Suprapubic skin (tissue), 4 donors: ENCODE results near the gene LETM1. TPM values are rescaled to one million over a fixed set of nuclear protein-coding genes. Genes with fewer than 3 reads are reported as not detected.

ENCODE experiments used
- DNase-seq, 2 donors: peaks; one replicate each; pipeline ENCODE4 v3.0.0-alpha.2; 2019; ENCODE audit warnings: low spot score in 2 of 2
- H3K27ac ChIP-seq: fragments of 200-600 bp; sonication (generic); one replicate; pipeline ENCODE4 v1.5.1; 2019
- H3K27me3 ChIP-seq: fragments of 200-600 bp; sonication (generic); one replicate; pipeline ENCODE4 v1.5.1; 2019
- H3K36me3 ChIP-seq: fragments of 200-600 bp; sonication (generic); one replicate; pipeline ENCODE4 v1.5.1; 2019
- H3K4me1 ChIP-seq: fragments of 200-600 bp; sonication (generic); one replicate; pipeline ENCODE4 v1.5.1; 2019
- H3K4me3 ChIP-seq: fragments of 200-600 bp; sonication (generic); one replicate; pipeline ENCODE4 v1.5.1; 2019; ENCODE audit warnings: mild to moderate bottlenecking
- H3K9me3 ChIP-seq: fragments of 200-600 bp; sonication (generic); one replicate; pipeline ENCODE4 v1.5.1; 2019
- EP300 ChIP-seq: sonication (generic); formaldehyde crosslinking; IDR thresholded peaks from one replicate; pipeline ENCODE4 v1.6.1; 2017; ENCODE audit warnings: antibody characterized with exemption
- POLR2A ChIP-seq, 2 donors: fragments of 450-650 bp; IDR thresholded peaks; one replicate each; pipeline ENCODE4 v1.6.1; 2017; ENCODE audit warnings: antibody characterized with exemption in 2 of 2, mild to moderate bottlenecking in 2 of 2, moderate library complexity in 2 of 2
- POLR2AphosphoS5 ChIP-seq, 3 donors: sonication (generic); formaldehyde crosslinking; IDR thresholded peaks; one replicate each; pipeline ENCODE4 v1.6.1; 2017; ENCODE audit warnings: antibody characterized with exemption in 3 of 3
- WGBS: methylation state at CpG from one replicate; pipeline ENCODE4 v1.1.5; 2018; 5-methylcytosine and 5-hydroxymethylcytosine counted together
- total RNA-seq, 4 donors: library from RNA; depleted of rRNA; stranded (reverse); fragments of >200 nt; gene quantifications; one replicate each; pipeline ENCODE4 v1.1.0, GENCODE V29; 2016
- TF ChIP-seq, protein P1 (sequence below), 2 donors: fragments of 200-600 bp in 1 of 2; fragments of 450-650 bp in 1 of 2; sonication (generic) in 1 of 2; IDR thresholded peaks; one replicate each; pipeline ENCODE4 v1.5.1; 2016 to 2019; ENCODE audit warnings: antibody characterized with exemption in 2 of 2, mild to moderate bottlenecking in 1 of 2, moderate library complexity in 1 of 2

The LETM1 gene
- total RNA-seq, 4 donors from 2014 or later, result 64.0 to 73.5 (median 65.2) TPM

DNA sequence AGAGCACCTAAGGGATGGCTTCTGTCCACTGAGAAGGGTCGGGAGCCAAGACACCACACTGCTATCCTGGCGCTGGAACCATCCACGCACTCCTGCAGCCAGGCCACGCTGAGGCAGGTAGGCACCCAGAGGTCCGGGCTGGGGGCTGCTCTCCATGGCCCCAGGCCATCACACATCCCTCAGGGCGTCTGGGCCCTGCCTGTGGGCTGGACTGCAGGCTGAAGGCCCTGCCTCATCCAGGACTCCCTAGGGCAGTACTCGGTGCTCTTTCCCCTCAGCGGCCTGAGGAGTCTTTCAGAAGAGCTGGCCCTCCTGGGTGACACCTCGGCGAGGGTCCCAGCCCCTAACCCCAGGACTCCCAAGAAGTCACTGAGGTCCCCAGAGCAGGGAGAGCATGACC is 45.2 kb downstream of the LETM1 start:
- Histone ChIP-seq H3K9me3 (no peaks in the 10 kb centered on the region), H3K27ac (no peak overlapping the region), H3K27me3 (no peaks in the 10 kb centered on the region), H3K36me3 (peaks cover 34% of the 10 kb centered on the region), H3K4me1 (no peaks in the 10 kb centered on the region), H3K4me3 (no peak overlapping the region)
- WGBS, result 77% methylated on average over 6 of the region's 10 CpGs
- no peak for DNase-seq
- no peak for TF ChIP-seq POLR2AphosphoS5 (IDR thresholded peaks at IDR 0.05)
- TF ChIP-seq, protein P1, sequence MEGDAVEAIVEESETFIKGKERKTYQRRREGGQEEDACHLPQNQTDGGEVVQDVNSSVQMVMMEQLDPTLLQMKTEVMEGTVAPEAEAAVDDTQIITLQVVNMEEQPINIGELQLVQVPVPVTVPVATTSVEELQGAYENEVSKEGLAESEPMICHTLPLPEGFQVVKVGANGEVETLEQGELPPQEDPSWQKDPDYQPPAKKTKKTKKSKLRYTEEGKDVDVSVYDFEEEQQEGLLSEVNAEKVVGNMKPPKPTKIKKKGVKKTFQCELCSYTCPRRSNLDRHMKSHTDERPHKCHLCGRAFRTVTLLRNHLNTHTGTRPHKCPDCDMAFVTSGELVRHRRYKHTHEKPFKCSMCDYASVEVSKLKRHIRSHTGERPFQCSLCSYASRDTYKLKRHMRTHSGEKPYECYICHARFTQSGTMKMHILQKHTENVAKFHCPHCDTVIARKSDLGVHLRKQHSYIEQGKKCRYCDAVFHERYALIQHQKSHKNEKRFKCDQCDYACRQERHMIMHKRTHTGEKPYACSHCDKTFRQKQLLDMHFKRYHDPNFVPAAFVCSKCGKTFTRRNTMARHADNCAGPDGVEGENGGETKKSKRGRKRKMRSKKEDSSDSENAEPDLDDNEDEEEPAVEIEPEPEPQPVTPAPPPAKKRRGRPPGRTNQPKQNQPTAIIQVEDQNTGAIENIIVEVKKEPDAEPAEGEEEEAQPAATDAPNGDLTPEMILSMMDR (IDR thresholded peaks at IDR 0.05), result no peak
- no peak for TF ChIP-seq EP300
- no peak for TF ChIP-seq POLR2A (IDR thresholded peaks at IDR 0.05)

DNA sequence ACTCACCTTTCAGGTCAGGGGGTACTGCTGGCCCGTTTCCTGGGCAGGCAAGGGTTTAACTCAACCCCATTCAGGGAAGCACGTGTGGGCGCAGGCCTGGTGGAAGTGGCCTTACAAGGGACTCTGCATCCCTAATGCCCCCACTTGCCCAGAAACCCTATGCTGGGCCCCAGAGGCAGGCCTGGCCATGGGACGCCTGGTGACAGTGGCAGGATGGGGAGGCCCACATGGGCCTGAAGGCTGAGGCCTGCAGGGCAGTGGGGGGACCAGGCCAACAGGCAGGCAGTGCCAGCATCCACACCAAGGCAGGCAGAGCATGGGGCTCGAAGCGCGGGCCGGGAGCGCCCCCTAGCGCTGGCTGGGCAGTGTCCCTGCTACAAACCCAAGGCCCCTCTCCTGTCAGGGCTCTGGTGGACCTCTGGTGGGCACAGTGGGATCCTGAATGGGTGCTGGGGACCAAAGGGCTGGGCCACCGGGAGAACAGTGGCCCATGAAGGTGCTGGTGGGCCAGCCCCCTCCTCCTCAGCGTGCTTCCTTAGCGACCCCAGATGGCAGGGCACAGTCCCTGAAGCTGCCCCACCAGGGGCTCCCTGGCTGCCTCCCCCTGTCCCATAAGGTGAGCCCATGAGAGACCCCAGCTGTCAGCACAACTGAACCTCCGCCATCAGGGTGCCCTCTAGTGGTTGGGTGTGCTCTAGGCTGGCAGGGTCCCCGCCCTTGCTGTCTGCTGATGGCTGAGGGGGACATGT is 46.0 kb downstream of the LETM1 start:
- no peak overlapping the region for H3K27ac ChIP-seq
- H3K9me3 ChIP-seq, result no peaks in the 10 kb centered on the region

GRCh38 chr4:1808851-1809753 is 46.9 kb downstream of the LETM1 start:
- Histone ChIP-seq H3K9me3 (no peaks in the 10 kb centered on the region), H3K4me1 (no peaks in the 10 kb centered on the region), H3K36me3 (peaks cover 19% of the 10 kb centered on the region), H3K4me3 (no peak overlapping the region), H3K27ac (no peak overlapping the region), H3K27me3 (no peaks in the 10 kb centered on the region)
- TF ChIP-seq, protein P1 (IDR thresholded peaks at IDR 0.05), result no peak
- TF ChIP-seq EP300 (no peak), POLR2A (IDR thresholded peaks at IDR 0.05) (no peak), POLR2AphosphoS5 (IDR thresholded peaks at IDR 0.05) (no peak)
- WGBS, result 71% methylated on average over 9 of the region's 11 CpGs
- no peak for DNase-seq

More for the DNA sequence above, 46.0 kb downstream of the LETM1 start:
- H3K27me3 ChIP-seq, result no peaks in the 10 kb centered on the region
- no peak for DNase-seq
- WGBS, result 48% methylated on average over 3 of the region's 15 CpGs
- H3K36me3 ChIP-seq, result peaks cover 26% of the 10 kb centered on the region
- H3K4me3 ChIP-seq, result no peak overlapping the region
- H3K4me1 ChIP-seq, result no peaks in the 10 kb centered on the region
- no peak for TF ChIP-seq POLR2A (IDR thresholded peaks at IDR 0.05)
- TF ChIP-seq EP300, result no peak
- TF ChIP-seq POLR2AphosphoS5 (IDR thresholded peaks at IDR 0.05), result no peak
- TF ChIP-seq, protein P1 (IDR thresholded peaks at IDR 0.05), result peak; percentile 63 to 84

DNA sequence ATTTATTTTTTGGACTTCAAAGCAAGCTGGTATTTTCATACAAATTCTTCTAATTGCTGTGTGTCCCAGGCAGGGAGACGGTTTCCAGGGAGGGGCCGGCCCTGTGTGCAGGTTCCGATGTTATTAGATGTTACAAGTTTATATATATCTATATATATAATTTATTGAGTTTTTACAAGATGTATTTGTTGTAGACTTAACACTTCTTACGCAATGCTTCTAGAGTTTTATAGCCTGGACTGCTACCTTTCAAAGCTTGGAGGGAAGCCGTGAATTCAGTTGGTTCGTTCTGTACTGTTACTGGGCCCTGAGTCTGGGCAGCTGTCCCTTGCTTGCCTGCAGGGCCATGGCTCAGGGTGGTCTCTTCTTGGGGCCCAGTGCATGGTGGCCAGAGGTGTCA is 47.6 kb downstream of the LETM1 start:
- TF ChIP-seq POLR2A (IDR thresholded peaks at IDR 0.05) (no peak), POLR2AphosphoS5 (IDR thresholded peaks at IDR 0.05) (no peak), EP300 (no peak)
- TF ChIP-seq, protein P1 (IDR thresholded peaks at IDR 0.05), result no peak
- DNase-seq, result no peak
- H3K4me1 ChIP-seq, result no peaks in the 10 kb centered on the region
- no peak overlapping the region for H3K27ac ChIP-seq
- H3K4me3 ChIP-seq, result no peak overlapping the region
- H3K36me3 ChIP-seq, result peaks cover 14% of the 10 kb centered on the region
- no peaks in the 10 kb centered on the region for H3K9me3 ChIP-seq
- no peaks in the 10 kb centered on the region for H3K27me3 ChIP-seq
- WGBS, result 63% methylated on average over 6 of the region's 6 CpGs

DNA sequence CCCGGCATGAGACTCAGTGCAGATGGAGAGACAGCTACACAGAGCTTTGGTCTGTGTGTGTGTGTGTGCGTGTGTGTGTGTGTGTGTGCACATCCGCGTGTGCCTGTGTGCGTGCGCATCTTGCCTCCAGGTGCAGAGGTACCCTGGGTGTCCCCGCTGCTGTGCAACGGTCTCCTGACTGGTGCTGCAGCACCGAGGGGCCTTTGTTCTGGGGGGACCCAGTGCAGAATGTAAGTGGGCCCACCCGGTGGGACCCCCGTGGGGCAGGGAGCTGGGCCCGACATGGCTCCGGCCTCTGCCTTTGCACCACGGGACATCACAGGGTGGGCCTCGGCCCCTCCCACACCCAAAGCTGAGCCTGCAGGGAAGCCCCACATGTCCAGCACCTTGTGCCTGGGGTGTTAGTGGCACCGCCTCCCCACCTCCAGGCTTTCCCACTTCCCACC is 48.6 kb downstream of the LETM1 start:
- Histone ChIP-seq H3K27ac (no peak overlapping the region), H3K4me3 (no peak overlapping the region), H3K9me3 (no peaks in the 10 kb centered on the region), H3K4me1 (peaks cover 8% of the 10 kb centered on the region), H3K27me3 (no peaks in the 10 kb centered on the region), H3K36me3 (peaks cover 6% of the 10 kb centered on the region)
- DNase-seq, result no peak
- TF ChIP-seq POLR2AphosphoS5 (IDR thresholded peaks at IDR 0.05) (no peak), EP300 (no peak), POLR2A (IDR thresholded peaks at IDR 0.05) (no peak)
- TF ChIP-seq, protein P1 (IDR thresholded peaks at IDR 0.05), result no peak
- 61% methylated on average over 6 of the region's 16 CpGs for WGBS
